ENCODE measurements around the gene TADA2B.
A peak's percentile ranks its signal among the peaks of the same experiment; 100 is the strongest.

Gene TADA2B

GRCh38 chr4:7018281-7018680, 24.9 kb upstream of the TADA2B start:
- DNase-seq: no peak

- DNase-seq: no peak
Measured at GRCh38 chr4:7019367-7019766, 23.8 kb upstream of the TADA2B start.

- DNase-seq: no peak
Measured at GRCh38 chr4:7020290-7020689, 22.9 kb upstream of the TADA2B start.

GRCh38 chr4:7020856-7021255, 22.3 kb upstream of the TADA2B start:
- no peak for DNase-seq

- no peak for DNase-seq
Measured at GRCh38 chr4:7021355-7021754, 21.8 kb upstream of the TADA2B start.

- DNase-seq: no peak
Measured at GRCh38 chr4:7021930-7022664, 21.1 kb upstream of the TADA2B start.

GRCh38 chr4:7023486-7023885, 19.7 kb upstream of the TADA2B start:
- no peak for DNase-seq

GRCh38 chr4:7023901-7024300, 19.3 kb upstream of the TADA2B start:
- DNase-seq: no peak

- no peak for DNase-seq
Measured at GRCh38 chr4:7024336-7024890, 18.8 kb upstream of the TADA2B start.

GRCh38 chr4:7025040-7025602, 18.1 kb upstream of the TADA2B start:
- DNase-seq: no peak

- no peak for DNase-seq
Measured at GRCh38 chr4:7026107-7026506, 17.1 kb upstream of the TADA2B start.

- no peak for DNase-seq
Measured at GRCh38 chr4:7027284-7027683, 15.9 kb upstream of the TADA2B start.

- DNase-seq: no peak
Measured at GRCh38 chr4:7027913-7028312, 15.3 kb upstream of the TADA2B start.

GRCh38 chr4:7029212-7029611, 14.0 kb upstream of the TADA2B start:
- no peak for DNase-seq

GRCh38 chr4:7029921-7030320, 13.3 kb upstream of the TADA2B start:
- no peak for DNase-seq

- DNase-seq: no peak
Measured at GRCh38 chr4:7030856-7031255, 12.3 kb upstream of the TADA2B start.

GRCh38 chr4:7031558-7032449, 11.4 kb upstream of the TADA2B start:
- DNase-seq: no peak

GRCh38 chr4:7032596-7032995, 10.6 kb upstream of the TADA2B start:
- no peak for DNase-seq

GRCh38 chr4:7034262-7035081, 8.7 kb upstream of the TADA2B start:
- no peak for DNase-seq

GRCh38 chr4:7037425-7037824, 5.7 kb upstream of the TADA2B start:
- peak; percentile 10 for DNase-seq

GRCh38 chr4:7040765-7041164, 2.4 kb upstream of the TADA2B start:
- DNase-seq: no peak

- DNase-seq: no peak
Measured at GRCh38 chr4:7041246-7041645, 1.9 kb upstream of the TADA2B start.
